NCI-H226 (cell line): ENCODE data around the gene PACS2.

Experiments used
- DNase-seq: peaks from one replicate; pipeline ENCODE4 v3.0.0-alpha.2; 2015

PACS2 gene

DNA sequence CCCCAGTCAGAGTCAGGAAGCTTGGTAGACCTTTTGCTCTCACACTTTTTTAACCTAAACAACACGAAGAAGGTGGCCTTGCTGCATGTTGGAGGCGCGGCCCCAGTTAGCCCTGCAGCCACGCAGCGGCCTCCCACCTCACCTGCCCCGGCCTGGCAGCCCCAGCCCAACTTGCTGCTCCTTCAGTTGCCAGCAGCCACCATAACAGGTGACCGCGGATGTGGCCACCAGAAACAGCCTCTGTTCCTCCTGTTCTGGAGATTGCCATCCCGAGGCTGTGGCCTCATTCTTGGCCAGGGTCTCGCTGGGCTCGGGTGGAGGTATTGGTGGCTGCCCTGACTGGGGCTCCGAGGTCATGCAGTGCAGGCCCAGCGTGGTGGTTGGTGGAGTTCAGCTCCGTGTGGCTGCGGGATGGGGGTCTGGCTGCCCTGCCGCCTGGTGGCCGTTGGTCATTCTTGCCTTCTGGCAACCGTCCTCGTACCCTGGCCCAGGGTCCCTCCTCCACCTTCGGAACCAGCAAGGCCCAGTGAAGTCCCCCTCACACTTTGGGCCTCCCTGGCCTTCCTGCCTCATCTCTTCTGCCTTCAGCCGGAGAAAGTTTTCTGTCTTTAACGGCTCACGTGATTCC, 63.1 kb downstream of the PACS2 start:
- DNase-seq = no peak

DNA sequence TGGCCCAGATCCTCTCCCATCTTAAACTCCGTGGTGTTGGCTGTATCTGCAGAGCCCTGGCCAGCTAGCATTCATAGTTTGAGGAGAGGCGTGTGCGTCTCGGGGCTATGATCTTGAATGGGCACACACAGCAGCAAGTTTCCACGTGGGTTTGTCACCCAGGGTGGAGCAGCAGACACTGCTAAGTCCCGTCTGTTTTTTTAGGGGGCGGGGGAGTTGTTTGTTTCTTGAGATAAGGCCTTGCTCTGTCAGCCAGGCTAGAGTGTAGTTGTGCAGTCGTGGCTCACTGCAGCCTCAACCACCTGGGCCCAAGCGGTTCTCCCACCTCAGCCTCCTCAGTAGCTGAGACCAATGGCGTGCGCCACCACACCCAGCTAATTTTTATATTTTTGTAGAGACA, 63.7 kb downstream of the PACS2 start:
- no peak for DNase-seq

DNA sequence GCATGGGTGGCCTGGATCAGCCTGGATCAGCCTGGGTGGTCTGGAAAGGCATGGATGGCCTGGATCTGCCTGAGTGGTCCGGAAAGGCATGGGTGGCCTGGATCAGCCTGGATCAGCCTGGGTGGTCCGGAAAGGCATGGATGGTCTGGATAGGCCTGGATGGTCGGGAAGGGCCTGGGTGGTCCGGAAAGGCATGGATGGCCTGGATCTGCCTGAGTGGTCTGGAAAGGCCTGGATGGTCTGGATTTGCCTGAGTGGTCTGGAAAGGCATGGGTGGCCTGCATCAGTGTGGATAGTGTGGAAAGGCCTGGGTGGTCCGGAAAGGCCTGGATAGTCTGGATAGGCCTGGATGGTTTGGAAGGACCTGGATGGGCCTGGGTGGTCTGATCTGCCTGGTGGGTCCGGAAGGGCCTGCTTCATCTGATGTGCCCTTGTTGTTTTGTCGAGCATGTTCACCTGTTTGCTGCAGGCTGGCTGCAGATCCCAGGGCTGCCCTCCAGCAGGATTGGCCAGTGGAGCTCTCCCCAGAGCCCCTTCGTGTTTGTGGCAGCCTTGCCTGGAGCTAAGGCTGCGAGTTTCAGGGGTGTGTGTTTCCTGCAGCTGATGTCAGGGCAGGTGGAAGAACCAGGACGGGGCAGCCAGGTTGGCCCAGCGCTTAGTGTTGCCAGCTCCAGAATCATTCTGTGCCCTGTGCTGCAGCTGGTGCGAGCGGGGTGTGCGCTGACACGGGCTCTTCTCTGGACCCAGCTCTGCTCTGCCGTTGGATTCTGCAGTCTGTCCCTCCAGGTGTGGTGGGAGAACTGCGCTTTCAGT, 64.5 kb downstream of the PACS2 start:
- DNase-seq = no peak

DNA sequence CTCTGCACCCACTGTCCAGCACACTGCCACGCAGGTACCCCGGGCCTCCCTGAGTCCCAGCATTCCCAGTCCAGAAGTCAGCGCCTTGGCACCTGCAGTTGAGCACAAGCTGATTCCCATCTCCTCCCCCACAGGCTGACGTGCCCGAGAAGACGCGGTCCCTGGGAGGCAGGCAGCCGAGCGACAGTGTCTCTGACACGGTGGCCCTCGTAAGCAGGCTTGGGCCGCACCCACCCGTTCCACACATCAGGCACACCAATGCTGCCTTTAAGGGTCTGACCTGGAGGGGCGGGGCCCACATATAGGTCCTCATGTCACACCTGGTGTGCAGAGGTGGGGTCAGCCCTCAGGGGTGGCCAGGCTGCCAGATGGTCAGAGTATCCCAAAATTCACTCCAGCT, 65.4 kb downstream of the PACS2 start:
- no peak for DNase-seq

DNA sequence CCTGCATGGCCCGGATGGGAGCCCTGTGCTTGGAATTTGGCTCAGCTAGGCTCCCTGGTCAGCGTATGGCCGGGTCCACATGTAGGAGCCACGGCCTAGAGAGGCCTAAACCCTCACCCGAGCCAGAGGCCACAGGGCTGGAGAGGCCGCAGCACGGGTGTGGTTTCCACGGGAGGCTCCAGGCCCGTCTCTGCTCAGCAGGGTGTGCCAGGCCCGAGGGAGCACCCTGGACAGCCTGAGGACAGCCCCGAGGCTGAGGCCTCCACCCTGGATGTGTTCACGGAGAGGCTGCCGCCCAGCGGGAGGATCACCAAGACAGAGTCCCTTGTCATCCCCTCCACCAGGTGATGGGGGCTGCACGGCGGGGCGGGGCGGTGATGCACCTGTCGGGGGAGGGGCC, 66.2 kb downstream of the PACS2 start:
- no peak for DNase-seq

DNA sequence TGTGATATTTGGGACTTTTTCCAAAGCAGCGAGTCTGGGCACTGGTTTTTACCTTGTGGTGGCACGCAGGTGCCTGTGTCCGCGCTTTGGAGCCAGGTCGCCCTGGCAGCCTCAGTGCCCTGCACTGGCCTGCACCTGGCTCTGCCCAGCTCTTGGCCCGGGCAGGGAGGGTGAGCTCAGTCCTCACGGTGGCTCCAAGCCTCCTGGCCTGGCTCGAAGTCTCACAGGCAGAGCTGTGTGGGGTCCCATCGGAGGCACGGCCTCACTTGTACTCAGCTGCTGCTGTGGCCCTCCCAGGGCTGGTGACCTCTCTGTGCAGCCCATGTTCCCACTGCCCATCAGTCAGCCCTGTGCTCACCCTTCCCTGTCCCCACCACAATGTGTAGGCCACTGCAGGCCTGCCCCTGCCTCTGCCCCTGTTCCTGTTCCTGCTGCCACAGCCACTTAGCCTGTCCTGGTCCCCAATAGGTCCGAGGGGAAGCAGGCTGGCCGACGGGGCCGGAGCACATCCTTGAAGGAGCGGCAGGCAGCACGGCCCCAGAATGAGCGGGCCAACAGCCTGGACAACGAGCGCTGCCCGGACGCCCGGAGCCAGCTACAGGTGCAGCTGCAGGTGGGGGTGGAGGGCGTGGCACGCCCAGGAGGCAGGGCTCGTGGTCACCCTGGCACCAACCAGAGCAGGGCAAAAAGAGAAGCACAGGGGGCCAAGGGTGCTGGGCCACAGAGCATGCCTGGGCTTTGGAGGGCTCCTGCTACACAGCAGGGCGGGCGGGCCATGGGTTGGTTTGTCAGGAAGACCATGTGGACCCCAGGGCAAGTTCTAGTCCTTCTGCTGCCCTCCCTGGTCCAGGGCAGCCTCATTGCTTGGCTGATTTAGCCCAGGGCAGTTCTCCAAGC, 67.1 kb downstream of the PACS2 start:
- no peak for DNase-seq

DNA sequence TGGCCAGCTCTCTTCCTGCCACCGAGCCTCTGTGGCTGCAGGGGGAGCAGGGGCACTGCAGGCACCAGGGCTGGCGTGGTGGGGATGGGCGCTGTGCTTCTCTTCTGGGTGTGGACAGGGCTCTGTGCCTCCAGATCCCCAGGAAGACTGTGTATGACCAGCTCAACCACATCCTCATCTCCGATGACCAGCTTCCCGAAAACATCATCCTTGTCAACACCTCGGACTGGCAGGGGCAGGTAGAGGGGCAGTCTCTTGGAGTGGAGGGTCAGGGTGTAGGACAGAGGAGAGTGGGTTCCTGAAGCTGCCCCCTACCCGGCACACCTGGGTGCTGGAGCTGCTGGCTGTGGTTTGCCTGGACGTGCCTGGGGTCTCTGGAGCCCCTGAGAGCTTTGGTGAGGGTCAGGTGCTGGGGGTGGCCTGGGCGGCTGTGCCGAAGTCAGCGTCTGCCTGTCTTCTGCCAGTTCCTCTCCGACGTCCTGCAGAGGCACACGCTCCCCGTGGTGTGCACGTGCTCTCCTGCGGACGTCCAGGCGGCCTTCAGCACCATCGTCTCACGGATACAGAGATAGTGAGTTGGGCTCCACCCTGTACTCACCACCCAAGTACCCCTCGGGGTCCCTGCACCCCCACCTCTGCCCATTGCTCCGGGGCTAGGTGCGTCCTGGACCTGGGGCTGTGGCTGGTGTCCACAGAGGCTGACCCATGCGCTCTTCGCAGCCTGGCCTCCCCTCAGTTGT, 68.0 kb downstream of the PACS2 start:
- no peak for DNase-seq

DNA sequence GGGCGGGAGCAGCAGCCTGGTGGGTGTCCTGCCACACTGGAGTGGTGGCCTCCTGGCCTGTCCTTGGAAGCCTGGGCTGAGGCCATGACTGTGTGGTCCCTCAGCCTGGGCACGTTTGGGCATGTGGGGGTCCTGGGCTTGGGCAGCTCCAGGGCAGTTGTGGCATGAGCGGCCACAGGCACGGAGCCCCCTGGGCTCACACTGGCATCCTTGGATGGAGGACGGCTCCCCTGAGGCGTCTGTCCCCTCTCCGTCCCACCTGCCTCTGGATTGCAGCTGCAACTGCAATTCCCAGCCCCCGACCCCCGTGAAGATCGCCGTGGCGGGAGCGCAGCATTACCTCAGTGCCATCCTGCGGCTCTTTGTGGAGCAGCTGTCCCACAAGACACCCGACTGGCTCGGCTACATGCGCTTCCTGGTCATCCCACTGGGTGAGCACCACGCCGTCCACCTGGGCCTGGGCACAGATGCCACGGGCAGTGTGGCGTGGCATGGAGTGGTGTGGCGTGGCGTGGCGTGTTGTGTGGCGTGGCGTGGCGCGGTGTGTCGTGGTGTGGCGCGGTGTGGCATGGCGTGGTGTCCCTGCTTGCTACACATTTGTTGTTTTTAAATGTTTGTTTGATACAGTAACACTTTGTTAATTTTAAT, 68.7 kb downstream of the PACS2 start:
- no peak for DNase-seq

DNA sequence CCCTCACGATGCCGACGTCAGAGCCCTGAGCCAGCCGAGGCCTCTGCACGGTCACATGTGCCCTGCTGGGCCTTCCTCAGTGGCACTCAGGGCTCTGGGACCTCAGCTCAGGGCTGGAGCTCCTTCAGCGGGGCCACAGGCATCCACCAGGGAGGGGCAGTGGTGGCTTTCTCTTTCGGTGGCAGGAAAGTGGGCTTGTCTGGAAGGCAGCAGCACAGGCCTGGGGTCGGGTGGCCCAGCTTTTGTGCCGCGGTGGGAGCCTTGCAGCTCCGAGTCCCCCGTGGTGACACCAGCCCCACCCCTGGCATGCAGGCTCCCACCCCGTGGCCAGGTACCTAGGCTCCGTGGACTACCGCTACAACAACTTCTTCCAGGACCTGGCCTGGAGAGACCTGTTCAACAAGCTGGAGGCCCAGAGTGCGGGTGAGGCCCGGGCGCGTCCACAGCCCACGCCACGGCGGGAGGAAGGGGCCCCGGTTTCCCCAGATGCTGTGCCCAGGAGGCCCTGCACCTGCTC, 69.6 kb downstream of the PACS2 start:
- DNase-seq = no peak

DNA sequence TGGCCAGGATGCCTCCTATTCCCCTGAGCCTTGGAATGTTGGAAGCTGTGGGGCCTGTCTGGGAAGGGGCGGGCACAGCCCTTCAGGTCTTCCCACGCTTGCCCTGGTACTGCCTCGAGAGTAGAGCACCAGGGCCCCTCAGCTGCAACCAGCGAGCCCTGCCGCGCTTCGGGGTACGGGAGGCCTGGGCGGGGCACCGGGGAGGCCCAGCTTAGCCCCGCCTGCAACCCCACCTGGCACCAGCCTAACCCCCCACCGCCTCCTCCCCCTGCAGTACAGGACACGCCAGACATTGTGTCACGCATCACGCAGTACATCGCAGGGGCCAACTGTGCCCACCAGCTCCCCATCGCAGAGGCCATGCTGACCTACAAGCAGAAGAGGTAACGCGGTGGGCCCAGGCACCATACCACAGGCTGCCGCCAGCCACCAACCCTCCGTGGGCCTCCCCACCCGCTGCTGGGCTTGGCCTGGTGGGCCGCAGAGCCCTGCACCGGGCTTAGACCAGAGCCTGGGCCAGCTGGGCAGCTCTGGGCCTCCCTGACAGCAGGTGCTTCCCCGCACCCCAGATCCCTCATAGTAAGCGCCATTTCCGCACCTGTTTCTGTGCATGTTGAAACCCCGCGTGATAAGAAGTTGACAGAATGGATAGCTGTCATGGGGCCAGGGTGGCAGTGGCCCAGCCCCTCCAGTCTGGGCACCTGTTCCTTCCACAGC, 70.2 kb downstream of the PACS2 start:
- DNase-seq = no peak

DNA sequence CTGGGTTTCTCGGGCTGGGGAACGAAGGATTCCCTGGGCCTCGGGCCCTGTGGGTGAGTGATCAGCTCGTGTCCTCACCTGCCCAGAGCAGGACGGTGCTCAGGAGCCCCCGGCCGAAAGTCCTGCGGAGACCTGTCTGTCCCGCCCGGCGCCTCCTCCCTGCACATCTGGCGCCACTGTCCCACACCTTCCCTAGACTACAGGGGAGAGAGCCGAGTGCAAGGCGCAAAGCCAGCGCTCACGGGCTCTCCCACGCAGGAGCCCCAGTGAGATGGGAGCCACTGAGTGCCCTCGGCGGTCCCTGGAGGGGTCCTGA, 70.7 kb downstream of the PACS2 start:
- no peak for DNase-seq

DNA sequence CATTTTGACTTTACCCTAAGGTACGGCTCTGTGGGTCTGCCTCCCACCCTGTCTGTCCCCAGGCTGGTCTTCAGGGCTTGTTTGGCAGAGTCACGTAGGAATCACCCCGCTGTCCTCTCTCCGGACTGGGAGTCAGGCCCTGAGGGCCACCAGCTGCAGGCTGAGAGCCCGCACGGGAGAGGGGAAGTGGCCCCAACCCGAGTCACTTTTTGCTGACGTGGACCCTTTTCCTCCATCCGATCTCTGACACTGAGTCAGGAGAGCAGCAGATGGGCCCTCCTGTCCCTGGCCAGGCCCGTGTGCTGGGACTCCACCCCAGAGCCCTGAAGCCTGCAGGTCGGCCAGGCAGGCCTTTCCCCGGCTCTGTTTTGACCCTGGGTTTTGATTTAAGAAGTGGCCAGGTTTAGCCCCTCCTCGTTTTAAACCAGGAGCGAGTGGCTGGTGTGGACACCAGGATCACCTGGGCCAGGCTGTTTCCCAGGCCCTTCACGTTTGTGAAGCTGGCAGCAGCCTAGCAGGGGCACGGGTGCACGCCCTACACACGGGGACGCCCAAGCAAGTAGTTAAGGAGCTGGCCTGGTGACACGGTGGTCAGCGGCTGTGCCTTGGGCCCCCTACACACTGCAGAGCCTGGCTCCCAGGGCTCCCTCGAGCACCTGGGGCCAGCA, 71.3 kb downstream of the PACS2 start:
- no peak for DNase-seq

DNA sequence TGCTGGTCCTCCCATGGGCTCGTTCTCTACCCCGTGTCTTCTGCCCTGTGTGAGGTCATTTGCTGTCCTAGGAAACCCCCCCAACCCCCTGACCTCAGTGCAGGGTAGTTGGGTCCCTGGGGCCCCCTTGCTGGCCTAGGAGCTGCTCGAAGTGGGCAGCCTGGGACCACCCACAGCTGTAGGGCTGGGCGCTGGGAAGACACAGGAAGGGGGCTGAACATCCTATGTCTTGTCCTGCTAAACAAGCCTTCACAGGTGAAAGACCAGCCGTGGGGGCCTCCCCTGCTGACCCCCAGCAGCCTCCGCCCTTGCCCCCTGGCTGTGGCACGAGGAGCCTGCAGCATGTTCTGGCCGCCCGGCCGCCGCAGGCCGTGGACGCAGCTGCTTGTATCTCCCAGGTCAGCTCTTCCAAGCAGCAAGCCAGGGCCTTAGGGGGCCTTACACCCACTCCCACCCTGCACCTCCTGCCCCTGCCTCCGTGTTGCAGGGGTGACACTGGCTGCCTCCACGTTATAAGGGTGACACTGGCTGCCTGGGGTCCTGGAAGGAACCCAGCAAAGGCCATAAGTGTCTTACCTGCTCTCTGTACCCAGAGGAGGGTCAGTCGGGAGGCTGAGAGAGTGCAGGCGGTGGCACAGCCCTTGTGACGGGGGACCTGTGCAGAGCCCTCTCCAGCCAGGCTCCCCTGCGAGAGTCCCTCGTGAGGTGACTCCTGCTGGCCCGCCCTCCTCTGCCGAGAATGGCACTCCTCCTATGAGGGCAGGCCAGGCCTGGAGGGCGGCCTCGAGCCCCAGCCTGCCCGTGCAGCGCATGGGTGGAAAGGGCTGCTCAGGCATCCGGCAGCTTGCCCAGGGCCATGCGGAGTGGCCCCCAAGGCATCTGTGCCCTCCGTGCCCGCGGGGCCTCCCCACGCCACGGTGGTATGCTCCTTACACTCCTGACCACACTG, 72.3 kb downstream of the PACS2 start:
- no peak for DNase-seq

DNA sequence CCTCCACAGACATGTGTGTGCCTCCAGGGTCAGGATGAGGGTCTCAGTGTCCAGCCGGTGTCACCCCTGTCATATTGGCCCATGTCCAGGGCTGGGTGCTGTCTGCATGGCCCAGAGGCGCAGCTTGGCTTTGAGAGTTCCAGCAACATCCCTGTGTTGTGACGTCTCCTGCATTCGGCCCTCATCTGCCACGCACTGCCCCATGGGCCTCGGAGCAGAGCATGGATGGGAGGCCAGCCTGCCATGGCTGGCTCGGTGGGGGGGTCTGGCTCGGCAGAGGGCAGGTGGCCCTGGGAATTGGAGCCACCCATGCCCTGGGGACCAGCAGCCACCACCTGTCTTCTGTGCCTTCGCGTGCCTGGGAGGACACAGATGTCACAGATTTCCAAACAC, 73.0 kb downstream of the PACS2 start:
- DNase-seq = no peak

DNA sequence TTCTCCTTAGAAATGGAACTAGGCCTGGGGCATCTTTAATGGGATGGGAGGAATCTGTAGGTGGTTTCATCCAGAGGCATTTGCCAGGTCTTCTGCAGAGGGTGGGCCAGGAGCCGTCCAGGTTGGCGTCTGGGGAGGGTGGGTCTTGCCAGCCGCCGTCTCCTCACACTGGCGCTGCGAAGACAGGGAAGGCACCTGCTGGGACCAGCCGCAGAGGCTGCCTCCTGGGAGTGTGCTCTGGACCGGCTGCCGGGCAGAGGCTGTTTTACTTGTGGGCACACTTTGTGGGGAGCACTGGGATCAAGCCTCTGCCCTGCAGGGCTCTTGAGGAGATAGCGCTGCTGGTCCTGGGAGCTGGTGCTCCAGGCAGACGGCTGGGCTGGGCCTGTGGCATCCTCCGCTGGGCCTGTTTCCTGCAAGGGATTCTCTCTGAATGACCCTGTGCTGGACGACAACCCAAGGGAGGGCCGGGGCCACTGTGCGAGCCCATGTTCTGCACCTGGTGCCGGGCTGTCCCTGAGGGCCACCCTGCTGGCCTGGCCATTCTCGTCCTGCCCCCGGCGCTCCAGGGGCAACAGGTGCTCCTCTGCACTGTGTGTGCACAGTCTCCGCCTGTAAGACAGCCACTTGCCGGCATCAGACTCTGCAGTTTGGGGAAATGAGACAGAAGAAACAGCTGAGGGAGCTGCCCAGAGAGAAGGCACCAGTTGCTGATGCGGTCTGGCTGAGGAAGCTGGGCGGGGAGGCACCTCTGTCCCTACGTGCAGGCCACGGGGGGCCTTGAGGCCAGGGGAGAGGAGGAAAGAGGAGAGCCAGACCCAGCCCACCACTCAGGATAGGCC, 73.8 kb downstream of the PACS2 start:
- DNase-seq = no peak

DNA sequence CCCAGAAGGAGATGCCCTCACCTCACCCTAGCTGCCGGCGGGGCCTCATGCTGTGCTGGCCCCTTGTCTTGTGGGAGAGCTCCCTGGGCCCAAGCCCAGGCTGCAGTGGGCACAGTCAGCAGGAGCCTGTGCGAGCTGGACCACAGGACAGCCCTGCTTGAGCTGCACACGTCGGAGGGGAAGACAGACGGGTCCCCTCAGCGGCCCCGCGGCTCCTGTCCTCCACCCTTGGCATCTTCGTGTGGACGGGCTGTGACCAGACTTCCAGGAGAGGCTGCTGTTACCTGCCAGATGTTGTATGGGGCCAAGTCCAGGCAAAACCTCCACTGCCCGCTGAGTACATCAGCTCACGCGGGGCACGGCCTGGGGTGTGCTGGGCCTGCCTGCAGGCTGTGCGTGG, 74.4 kb downstream of the PACS2 start:
- no peak for DNase-seq

DNA sequence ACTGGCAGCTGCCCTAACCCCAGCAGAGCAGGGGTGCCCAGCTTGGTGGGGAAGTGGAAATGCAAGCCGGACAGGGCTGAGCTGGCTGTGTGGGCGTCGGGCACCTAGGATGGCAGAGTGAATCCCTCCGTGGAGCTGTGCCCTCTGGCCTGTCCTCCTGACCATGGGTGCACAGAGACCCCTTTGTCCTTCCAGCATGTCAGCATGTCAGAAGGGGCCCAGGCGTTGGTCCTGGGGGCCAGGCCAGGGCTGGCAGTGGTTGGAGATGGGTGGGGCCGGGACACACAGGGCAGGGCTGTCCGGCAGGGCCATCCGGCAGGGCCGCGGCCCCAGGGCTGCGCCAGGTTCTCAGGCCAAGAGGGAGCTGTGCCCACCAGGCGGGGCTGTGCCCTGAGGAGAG, 75.0 kb downstream of the PACS2 start:
- no peak for DNase-seq

DNA sequence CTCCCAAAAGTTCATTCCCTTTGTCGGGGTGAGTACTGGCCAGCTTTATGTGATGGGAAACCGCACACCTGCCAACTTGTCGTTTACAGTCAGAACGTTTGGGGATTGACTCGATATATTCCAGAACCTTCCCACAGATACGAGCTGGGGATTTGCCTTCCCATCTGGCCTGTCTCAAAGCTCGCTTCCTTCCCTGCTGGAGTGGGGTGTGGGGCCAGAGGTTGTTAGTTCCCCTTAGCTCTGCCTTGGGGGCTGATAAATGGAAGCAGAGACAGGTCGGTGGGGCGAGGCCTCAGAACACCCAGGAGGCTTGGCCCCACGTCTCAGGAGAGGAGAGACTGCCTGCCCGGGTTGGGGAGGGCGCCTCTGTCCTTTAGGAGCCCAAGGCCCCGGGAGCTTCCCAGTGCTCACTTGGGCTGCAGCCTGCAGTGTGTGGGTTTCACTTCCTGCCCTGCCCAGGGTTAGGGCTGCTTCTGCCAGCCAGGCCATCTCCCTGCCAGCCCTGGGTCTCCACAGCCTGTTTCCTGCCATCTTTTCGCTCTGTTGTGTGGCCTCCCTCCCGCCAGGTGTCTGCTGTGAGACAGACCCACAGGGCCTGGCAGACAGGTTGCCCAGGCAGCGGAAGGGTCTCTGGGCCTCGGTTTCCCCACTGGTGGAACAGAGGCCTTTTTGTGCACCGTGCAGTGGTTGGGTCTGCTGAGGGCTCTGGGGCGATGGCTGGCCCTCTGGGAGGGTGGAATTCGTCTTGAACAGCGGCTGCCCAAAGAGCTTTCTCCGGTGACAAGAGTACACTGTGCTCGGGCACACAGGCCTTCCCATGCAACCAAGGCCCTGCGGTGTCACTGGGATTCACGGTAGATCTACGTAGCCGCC, 75.7 kb downstream of the PACS2 start:
- DNase-seq = no peak
